HG02798 (cell line): ENCODE measurements around the gene ABCG4.

Experiments used
- ATAC-seq: cut with Tn5 transposase; IDR thresholded peaks from one replicate; pipeline ENCODE4 v1.9.1; 2021; ENCODE audit warnings: mild to moderate bottlenecking; ENCODE audit not compliant: unreplicated experiment, poor library complexity

Gene ABCG4

GRCh38 chr11:119202554-119202953 is 53.7 kb downstream of the ABCG4 start:
- no peak for ATAC-seq

DNA sequence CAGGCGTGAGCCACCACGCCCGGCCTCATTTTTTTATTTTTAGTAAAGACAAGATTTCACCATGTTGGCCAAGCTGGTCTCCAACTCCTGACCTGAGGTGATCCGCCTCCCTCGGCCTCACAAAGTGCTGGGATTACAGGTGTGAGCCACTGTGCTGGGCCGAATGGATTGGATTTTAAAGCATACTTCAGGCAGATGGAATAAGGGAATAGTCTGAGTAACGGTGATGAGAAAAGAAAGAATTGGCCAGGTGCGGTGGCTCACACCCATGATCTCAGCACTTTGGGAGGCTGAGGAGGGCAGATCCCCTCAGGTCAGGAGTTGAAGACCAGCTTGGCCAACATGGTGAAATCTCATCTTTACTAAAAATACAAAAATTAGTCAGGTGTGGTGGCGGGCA is 55.2 kb downstream of the ABCG4 start:
- ATAC-seq, result no peak

DNA sequence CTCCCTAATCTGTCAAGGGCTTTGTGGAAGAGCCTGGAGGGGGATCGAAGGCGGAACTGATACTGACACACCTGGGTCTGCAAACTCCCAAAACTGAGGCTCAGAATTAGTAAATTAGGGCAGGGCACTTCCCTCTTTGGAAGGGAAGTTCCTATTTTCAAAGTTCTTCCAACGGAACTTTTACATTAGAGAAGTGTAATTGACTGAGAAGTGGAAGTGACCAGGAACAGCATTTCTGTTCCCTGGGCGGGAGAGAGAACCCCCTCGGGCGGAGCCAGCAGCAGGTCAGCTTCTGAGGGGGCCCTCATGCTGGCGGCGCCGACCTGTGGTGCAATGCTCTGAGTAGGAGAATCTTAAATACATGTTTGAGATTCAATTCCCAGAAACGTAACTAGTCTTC is 56.2 kb downstream of the ABCG4 start:
- ATAC-seq, result no peak

- ATAC-seq, result peak; percentile 90
These were observed 57.0 kb downstream of the ABCG4 start, which contains the start of gene CBL for GRCh38 chr11:119205574-119206510. Gene CBL (plus strand): TSS chr11:119206339. CDS start chr11:119206418, 79 bp downstream.

DNA sequence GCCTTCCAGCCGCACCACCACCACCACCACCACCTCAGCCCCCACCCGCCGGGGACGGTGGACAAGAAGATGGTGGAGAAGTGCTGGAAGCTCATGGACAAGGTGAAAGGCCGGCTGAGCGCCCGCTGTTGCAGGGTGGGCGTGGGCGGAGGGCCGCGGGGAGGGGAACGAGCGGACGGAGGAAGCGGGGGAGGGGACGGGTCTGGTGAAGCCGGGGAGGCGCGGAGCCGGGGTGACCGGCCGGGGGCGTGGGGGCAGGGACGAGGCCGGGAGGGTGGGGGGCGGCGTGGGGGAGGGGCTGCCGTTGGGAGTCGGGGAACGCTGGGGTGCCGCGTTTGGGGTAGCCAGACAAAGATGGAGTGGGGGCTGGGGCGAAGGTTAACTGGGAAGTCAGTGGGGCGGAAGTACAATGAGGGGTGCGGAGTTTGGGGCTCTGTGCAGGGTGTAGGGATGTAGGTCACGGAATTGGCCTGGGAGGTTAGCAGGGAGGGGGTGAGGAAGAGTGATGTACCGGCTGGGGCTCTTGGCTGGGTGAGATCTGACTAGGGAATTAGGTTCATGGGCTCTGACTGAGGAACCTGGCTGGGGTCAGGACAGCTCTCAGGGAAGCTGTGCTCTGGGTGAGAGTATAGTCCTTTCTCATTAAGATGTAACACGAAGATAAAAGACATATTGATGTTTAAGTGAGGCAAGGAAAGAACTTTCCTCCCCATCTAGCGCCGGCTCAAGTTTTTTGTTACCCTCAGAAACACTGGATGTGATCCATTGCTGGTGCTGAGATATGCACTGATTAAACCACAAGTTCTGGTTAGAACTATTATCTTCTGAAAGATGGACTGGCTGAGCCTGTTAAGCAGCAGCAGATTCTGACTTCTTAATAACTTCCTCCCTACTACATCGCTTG is 57.9 kb downstream of the ABCG4 start:
- ATAC-seq, result peak; percentile 13

GRCh38 chr11:119207415-119207960 is 58.6 kb downstream of the ABCG4 start:
- ATAC-seq, result no peak

GRCh38 chr11:119209186-119209585 is 60.3 kb downstream of the ABCG4 start:
- no peak for ATAC-seq

- ATAC-seq, result no peak
These were observed 61.2 kb downstream of the ABCG4 start for GRCh38 chr11:119210050-119210449.
